Lung (tissue), 12 donors: ENCODE measurements around the gene LGALS7B. TPM values are rescaled to one million over a fixed set of nuclear protein-coding genes. Genes with fewer than 3 reads are reported as not detected.
"Not testable (repeated sequence)": the region's sequence is repeated elsewhere in the genome, so short reads cannot be mapped to it uniquely, and the experiment has no call there.

Experiments
- ATAC-seq: fragments of 200-7000 bp; cut with Tn5 transposase; one replicate; pipeline ENCODE4 v1.9.1; 2020; ENCODE audit warnings: moderate number of reproducible peaks; ENCODE audit not compliant: insufficient read depth, low FRiP score
- DNase-seq, 3 donors: peaks; one replicate each; pipeline ENCODE4 v3.0.0-alpha.2; 2013 to 2017
- H3K27ac ChIP-seq, 2 donors: one replicate each; pipeline ENCODE4 v1.5.1; 2013; ENCODE audit warnings: mild to moderate bottlenecking in 2 of 2, moderate library complexity in 2 of 2, control low read depth in 1 of 2, inconsistent platforms in 1 of 2, low read depth in 1 of 2, low read length in 1 of 2
- H3K27me3 ChIP-seq, 3 donors: one replicate each; pipeline ENCODE4 v1.5.1; 2013; ENCODE audit warnings: low read length in 2 of 3; ENCODE audit not compliant: control insufficient read depth in 3 of 3, insufficient read depth in 3 of 3
- H3K36me3 ChIP-seq, 4 donors: one replicate each; pipeline ENCODE4 v1.5.1; 2013; ENCODE audit warnings: low read length in 4 of 4, mild to moderate bottlenecking in 1 of 4, moderate library complexity in 1 of 4; ENCODE audit not compliant: control insufficient read depth in 4 of 4, insufficient read depth in 4 of 4
- H3K4me1 ChIP-seq, 5 donors: one replicate each; pipeline ENCODE4 v1.5.1; 2013; ENCODE audit warnings: low read length in 5 of 5, mild to moderate bottlenecking in 2 of 5, moderate library complexity in 1 of 5; ENCODE audit not compliant: control insufficient read depth in 5 of 5, insufficient read depth in 5 of 5
- H3K4me3 ChIP-seq: one replicate; pipeline ENCODE4 v1.5.1; 2013; ENCODE audit warnings: mild to moderate bottlenecking, control low read depth, moderate library complexity
- H3K9ac ChIP-seq, 2 donors: one replicate each; pipeline ENCODE4 v1.5.1; 2013; ENCODE audit warnings: low read length in 2 of 2, control low read depth in 1 of 2; ENCODE audit not compliant: insufficient read depth in 1 of 2
- H3K9me3 ChIP-seq, 4 donors: one replicate each; pipeline ENCODE4 v1.5.1; 2013; ENCODE audit warnings: low read length in 3 of 4, mild to moderate bottlenecking in 1 of 4, moderate library complexity in 1 of 4; ENCODE audit not compliant: control insufficient read depth in 4 of 4, insufficient read depth in 3 of 4
- WGBS, 2 donors: extraction: QIAGEN DNeasy Blood & Tissue Kit; methylation state at CpG; one replicate each; pipeline ENCODE4 v1.1.7; 2013; 5-methylcytosine and 5-hydroxymethylcytosine counted together
- polyA plus RNA-seq, 2 donors: library from polyadenylated mRNA; stranded (reverse); fragments of 200-250 nt; gene quantifications; one replicate each; pipeline ENCODE4 v1.2.1, GENCODE V29; 2013
- total RNA-seq, 2 donors: library from RNA; depleted of rRNA in 1 of 2; stranded (reverse); fragments of >200 nt in 1 of 2; gene quantifications; one replicate each; pipeline ENCODE4 v1.2.1, GENCODE V29; 2014 to 2021
- TF ChIP-seq, protein P1 (sequence below): IDR thresholded peaks from 2 replicates; pipeline ENCODE4 v1.5.1; 2012; ENCODE audit warnings: mild to moderate bottlenecking; ENCODE audit errors: control extremely low read depth, extremely low read depth
- donor health status: control.
- donor health status: control.
- donor health status: Bipolar disorder and iron deficiency.
- donor health status: healthy.
- donor health status: DM: yes; HTN: yes; CAD: no.

The LGALS7B gene
- total and polyA plus RNA-seq, 4 donors: 2.3 to 16.3 (median 12.2) TPM; not detected in 1

DNA sequence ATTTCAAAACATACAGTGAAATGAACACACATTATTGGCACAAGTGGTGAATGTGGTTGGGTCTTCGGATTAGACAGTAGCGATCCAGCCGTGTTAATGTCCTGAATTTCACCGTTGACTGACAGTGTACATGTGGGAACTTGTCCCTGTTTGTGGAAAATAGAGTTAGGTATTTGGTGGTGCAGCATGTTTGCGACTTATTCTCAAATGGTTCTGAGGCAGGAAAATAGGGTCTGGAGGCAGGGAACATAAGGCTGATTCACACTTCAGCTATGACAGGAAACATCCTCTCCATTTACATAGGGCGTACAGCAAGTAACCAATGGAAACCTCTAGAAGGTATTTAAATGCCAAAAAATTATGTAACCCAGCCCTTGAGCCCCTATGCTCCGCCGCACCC, 4.2 kb downstream of the LGALS7B start:
- Histone ChIP-seq H3K9ac (no peak overlapping the region), H3K4me3 (no peak overlapping the region), H3K27ac (no peak overlapping the region), H3K27me3 (no peaks in the 10 kb centered on the region), H3K9me3 (no peaks in the 10 kb centered on the region), H3K4me1 (peaks cover 0 to 4% (median 0%) of the 10 kb centered on the region in 5 donors), H3K36me3 (no peaks in the 10 kb centered on the region)
- TF ChIP-seq, protein P1, sequence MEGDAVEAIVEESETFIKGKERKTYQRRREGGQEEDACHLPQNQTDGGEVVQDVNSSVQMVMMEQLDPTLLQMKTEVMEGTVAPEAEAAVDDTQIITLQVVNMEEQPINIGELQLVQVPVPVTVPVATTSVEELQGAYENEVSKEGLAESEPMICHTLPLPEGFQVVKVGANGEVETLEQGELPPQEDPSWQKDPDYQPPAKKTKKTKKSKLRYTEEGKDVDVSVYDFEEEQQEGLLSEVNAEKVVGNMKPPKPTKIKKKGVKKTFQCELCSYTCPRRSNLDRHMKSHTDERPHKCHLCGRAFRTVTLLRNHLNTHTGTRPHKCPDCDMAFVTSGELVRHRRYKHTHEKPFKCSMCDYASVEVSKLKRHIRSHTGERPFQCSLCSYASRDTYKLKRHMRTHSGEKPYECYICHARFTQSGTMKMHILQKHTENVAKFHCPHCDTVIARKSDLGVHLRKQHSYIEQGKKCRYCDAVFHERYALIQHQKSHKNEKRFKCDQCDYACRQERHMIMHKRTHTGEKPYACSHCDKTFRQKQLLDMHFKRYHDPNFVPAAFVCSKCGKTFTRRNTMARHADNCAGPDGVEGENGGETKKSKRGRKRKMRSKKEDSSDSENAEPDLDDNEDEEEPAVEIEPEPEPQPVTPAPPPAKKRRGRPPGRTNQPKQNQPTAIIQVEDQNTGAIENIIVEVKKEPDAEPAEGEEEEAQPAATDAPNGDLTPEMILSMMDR: no peak
- WGBS, 2 donors: 71 to 82% methylated on average over 8 of the region's 8 CpGs
- ATAC-seq: no peak
- DNase-seq: no peak

DNA sequence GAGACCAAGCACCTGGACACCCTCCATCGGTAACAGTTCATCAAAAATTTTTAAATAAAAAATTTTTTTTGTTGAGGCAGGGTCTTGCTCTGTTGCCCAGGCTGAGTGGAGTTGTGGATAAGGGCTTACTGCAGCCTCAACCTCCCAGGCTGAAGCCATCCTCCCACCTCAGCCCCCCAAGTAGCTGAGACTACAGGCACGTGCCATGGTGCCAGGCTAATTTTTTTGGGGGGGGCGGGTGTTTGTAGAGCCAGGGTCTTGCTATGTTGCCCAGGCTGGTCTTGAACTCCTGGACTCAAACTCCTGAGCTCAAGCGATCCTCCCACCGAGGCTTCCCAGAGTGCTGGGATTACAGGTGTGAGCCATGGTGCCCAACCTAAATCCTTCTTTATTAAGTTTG, 4.7 kb downstream of the LGALS7B start:
- H3K4me3 ChIP-seq: no peak overlapping the region
- no peaks in the 10 kb centered on the region for H3K9me3 ChIP-seq
- no peaks in the 10 kb centered on the region for H3K36me3 ChIP-seq
- no peaks in the 10 kb centered on the region for H3K27me3 ChIP-seq
- H3K4me1 ChIP-seq: peaks cover 0 to 4% (median 0%) of the 10 kb centered on the region in 5 donors
- no peak for DNase-seq
- 95 to 96% methylated on average over 5 of the region's 5 CpGs for whole genome bisulfite sequencing, 2 donors
- H3K27ac ChIP-seq: no peak overlapping the region
- TF ChIP-seq, protein P1: no peak
- ATAC-seq: no peak
- no peak overlapping the region for H3K9ac ChIP-seq

DNA sequence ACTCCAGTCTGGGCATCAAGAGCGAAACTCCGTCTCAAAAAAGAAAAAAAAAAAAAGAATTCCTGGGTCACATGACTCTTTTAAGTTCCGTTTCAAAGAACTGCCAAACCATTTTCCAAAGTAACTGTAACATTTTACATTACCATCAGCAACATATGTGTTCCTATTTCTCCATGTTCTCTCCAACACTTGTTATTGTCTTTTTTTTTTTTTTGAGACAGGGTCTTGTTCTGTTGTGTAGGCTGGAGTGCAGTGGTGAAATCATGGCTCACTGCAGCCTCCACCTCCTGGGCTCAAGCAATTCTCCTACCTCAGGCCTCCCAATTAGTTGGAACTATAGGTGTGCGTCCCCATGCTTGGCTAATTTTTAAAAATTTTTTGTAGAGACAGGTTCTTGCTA, 6.5 kb downstream of the LGALS7B start:
- Histone ChIP-seq H3K4me1 (peaks cover 0 to 4% (median 0%) of the 10 kb centered on the region in 5 donors), H3K9me3 (no peaks in the 10 kb centered on the region), H3K27me3 (no peaks in the 10 kb centered on the region), H3K9ac (no peak overlapping the region), H3K36me3 (no peaks in the 10 kb centered on the region), H3K4me3 (no peak overlapping the region), H3K27ac (no peak overlapping the region)
- DNase-seq (no peak), ATAC-seq (no peak)
- TF ChIP-seq, protein P1: no peak
- 92% methylated on average over 4 of the region's 4 CpGs for WGBS, 2 donors

DNA sequence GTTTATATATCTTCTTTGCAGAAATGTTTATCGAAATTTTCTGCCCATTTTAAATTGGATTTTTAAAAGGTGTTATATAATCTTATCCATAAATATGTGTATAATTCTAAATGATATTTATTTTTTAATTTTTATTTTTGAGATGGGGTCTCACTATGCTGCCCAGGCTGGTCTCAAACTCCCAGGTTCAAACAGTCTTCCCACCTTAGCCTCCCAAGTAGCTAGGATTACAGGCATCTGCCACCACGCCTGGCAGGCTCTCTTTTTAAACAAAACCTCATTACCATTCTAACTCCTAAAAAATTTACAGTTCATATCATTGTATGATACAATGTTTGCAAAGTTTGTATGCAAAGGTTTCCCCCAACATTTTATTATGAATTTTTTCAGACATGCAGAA, 7.2 kb downstream of the LGALS7B start:
- H3K9me3 ChIP-seq: no peaks in the 10 kb centered on the region
- H3K27ac ChIP-seq: no peak overlapping the region
- 70 to 93% methylated on average over 2 of the region's 2 CpGs for WGBS, 2 donors
- DNase-seq (no peak), ATAC-seq (no peak)
- H3K4me3 ChIP-seq: no peak overlapping the region
- no peaks in the 10 kb centered on the region for H3K27me3 ChIP-seq
- peaks cover 0 to 4% (median 0%) of the 10 kb centered on the region in 4 donors for H3K36me3 ChIP-seq
- TF ChIP-seq, protein P1: no peak
- peaks cover 0 to 4% (median 0%) of the 10 kb centered on the region in 5 donors for H3K4me1 ChIP-seq
- H3K9ac ChIP-seq: no peak overlapping the region

DNA sequence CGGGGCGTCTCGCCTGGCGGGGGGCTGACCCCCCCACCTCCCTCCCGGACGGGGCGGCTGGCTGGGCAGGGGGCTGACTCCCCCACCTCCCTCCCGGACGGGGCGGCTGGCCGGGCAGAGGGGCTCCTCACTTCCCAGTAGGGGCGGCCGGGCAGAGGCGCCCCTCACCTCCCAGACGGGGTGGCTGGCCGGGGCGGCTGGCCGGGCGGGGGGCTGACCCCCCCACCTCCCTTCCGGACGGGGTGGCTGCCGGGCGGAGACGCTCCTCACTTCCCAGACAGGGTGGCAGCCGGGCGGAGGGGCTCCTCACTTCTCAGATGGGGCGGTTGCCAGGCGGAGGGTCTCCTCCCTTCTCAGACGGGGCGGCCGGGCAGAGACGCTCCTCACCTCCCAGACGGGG, 8.8 kb downstream of the LGALS7B start:
- H3K27me3 ChIP-seq, H3K4me1 ChIP-seq, H3K27ac ChIP-seq, H3K9ac ChIP-seq, H3K9me3 ChIP-seq, DNase-seq, H3K4me3 ChIP-seq, ATAC-seq, H3K36me3 ChIP-seq: not testable (repeated sequence)
- WGBS, 2 donors: 92 to 96% methylated on average over 20 to 28 of the region's 33 CpGs
